Measurements from ENCODE around the gene HIPK2. TPM values are rescaled to one million over a fixed set of nuclear protein-coding genes. Genes with fewer than 3 reads are reported as not detected.
"Not testable (repeated sequence)": the region's sequence is repeated elsewhere in the genome, so short reads cannot be mapped to it uniquely, and the experiment has no call there.

Gene HIPK2
- total and polyA plus RNA-seq, 8 donors, result 25.1 to 61.8 (median 30.4) TPM

DNA sequence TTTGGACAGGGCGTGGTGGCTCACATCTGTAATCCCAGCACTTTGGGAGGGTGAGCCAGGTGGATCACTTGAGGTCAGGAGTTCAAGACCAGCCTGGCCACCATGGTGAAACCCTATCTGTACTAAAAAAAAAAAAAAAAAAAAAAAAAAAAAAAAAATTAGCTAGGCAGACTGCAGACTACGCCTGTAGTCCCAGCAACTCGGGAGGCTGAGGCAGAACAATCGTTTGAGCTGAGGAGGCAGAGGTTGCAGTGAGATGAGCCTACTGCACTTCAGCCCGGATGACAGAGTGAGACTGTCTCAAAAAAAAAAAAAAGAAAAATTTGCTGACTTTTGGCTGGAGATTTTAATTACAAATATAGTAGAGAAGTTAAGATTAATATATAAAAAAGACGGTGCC lies 104.0 kb downstream of the HIPK2 start:
- intact Hi-C loops (cut with DNase I), result no loop called here
- peaks cover 0 to 9% of the 10 kb centered on the region in 2 donors for H3K4me1 ChIP-seq

DNA sequence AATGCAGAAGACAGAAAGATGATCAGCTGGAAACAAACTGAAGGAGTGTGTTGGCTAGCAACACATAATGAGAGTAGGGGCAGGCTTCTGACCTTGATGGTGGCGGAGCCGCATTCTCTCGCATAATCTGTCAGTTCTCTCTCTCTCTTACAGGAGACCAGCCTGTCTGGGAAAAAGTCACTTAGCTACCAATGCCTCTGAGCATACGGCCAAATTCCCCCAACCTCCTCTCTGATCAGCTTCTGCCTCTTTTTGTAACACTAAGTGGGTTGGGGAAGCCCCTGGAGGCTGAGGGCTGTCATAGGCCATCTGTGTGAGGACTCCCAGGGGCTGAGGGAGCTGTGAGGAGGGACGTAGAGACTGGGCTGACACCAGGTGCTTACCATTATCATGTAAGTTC lies 104.6 kb downstream of the HIPK2 start:
- TF ChIP-seq, protein P1, sequence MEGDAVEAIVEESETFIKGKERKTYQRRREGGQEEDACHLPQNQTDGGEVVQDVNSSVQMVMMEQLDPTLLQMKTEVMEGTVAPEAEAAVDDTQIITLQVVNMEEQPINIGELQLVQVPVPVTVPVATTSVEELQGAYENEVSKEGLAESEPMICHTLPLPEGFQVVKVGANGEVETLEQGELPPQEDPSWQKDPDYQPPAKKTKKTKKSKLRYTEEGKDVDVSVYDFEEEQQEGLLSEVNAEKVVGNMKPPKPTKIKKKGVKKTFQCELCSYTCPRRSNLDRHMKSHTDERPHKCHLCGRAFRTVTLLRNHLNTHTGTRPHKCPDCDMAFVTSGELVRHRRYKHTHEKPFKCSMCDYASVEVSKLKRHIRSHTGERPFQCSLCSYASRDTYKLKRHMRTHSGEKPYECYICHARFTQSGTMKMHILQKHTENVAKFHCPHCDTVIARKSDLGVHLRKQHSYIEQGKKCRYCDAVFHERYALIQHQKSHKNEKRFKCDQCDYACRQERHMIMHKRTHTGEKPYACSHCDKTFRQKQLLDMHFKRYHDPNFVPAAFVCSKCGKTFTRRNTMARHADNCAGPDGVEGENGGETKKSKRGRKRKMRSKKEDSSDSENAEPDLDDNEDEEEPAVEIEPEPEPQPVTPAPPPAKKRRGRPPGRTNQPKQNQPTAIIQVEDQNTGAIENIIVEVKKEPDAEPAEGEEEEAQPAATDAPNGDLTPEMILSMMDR (IDR thresholded peaks at IDR 0.05), result no peak
- intact Hi-C loops (cut with DNase I), result no loop called here
- Histone ChIP-seq H3K4me3 (no peak overlapping the region), H3K27me3 (no peaks in the 10 kb centered on the region), H3K36me3 (no peaks in the 10 kb centered on the region), H3K9me3 (no peaks in the 10 kb centered on the region), H3K4me1 (peaks cover 0 to 9% of the 10 kb centered on the region in 2 donors), H3K27ac (no peak overlapping the region)
- ATAC-seq (no peak), DNase-seq (no peak)

More for the DNA sequence above, 104.0 kb downstream of the HIPK2 start:
- Histone ChIP-seq H3K36me3 (no peaks in the 10 kb centered on the region), H3K27ac (no peak overlapping the region), H3K9me3 (no peaks in the 10 kb centered on the region), H3K4me3 (no peak overlapping the region), H3K27me3 (no peaks in the 10 kb centered on the region)
- TF ChIP-seq, protein P1 (IDR thresholded peaks at IDR 0.05), result no peak
- DNase-seq, result no peak
- no peak for ATAC-seq

DNA sequence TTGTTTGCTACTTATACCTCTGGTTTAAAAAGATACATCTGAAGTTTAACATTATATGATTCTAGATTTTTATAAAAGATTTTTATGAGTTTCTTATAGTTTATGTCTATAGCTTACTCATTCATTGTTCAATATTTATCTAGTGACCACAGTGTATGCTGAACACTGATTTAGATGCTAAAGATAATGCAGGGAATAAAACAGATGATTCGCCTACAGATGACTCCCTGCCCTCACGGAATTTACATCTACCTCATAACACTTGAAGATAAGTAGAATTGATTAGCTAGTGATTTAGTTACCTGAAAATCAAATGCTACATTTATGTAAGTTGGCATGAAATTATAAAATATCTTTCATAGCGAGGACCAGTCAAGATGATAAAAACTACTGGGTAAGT lies 105.8 kb downstream of the HIPK2 start:
- Histone ChIP-seq H3K9me3 (no peaks in the 10 kb centered on the region), H3K4me3 (no peak overlapping the region), H3K4me1 (peaks cover 0 to 12% of the 10 kb centered on the region in 2 donors), H3K27me3 (no peaks in the 10 kb centered on the region), H3K36me3 (no peaks in the 10 kb centered on the region), H3K27ac (no peak overlapping the region)
- intact Hi-C loops (cut with DNase I), result no loop called here
- DNase-seq (no peak), ATAC-seq (no peak)
- TF ChIP-seq, protein P1 (IDR thresholded peaks at IDR 0.05), result no peak

DNA sequence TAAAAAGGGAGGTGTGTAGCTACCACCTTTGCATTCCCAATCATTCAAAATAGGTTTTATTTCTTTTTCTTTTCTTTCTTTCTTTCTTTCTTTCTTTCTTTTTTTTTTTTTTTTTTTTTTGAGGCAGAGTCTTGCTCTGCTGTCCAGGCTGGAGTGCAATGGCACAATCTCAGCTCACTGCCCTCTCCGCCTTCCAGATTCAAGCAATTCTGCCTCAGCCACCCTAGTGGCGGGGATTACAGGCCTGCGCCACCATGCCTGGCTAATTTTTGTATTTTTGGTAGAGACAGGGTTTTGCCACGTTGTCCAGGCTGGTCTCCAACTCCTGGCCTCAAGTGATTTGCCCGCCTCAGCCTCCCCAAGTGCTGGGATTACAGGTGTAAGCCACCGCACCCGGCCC lies 107.1 kb downstream of the HIPK2 start:
- H3K4me3 ChIP-seq; ATAC-seq; H3K36me3 ChIP-seq; H3K27ac ChIP-seq; H3K27me3 ChIP-seq; DNase-seq; H3K4me1 ChIP-seq; H3K9me3 ChIP-seq; intact Hi-C loops (cut with DNase I): not testable (repeated sequence)

DNA sequence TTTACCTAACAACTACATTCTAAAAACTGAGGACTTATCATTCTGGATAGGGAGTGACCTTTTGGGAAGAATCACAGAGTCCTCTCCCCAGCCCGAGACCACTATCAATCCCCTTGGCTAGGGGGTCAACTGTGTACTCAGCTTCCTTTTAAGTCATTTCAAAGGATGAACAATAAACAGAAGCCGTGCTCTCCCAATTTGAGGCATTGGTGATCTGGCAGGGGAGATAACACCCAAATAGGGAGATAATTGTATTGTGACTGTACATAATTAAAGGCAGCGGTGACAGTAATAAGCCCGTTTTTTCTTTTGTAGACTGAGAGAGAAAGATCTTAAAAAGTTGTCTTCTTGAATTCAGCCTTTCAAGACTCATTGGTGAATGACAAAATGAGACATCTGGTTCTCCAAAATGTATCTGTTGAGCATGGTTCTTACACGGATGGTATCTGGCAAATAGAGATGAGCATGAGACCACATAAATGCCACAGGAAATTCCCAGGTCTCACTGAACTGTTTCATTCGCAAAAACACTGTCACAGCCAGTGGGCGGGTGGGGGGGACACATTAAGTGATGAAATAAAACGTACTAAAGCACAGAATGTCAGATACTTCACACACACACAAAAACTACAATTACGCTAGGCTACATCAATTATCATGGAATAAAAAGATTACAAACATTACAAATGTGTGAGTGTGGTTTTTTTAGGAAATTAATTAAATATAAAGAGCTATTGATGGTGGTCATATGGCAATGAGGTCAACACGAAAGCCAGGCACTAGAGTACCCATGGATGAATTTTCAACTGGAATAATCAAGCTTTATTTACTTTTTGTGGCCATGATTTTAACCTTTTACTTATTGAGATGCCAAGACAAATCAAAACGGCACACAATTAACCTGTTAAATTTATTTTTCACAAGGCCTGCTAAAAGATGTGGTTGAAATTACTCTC lies 108.4 kb downstream of the HIPK2 start:
- no peak for DNase-seq
- H3K4me1 ChIP-seq, result peaks cover 0 to 8% of the 10 kb centered on the region in 2 donors
- no peaks in the 10 kb centered on the region for H3K27me3 ChIP-seq
- H3K36me3 ChIP-seq, result no peaks in the 10 kb centered on the region
- no peak overlapping the region for H3K27ac ChIP-seq
- intact Hi-C loops (cut with DNase I), result no loop called here
- no peaks in the 10 kb centered on the region for H3K9me3 ChIP-seq
- H3K4me3 ChIP-seq, result no peak overlapping the region
- TF ChIP-seq, protein P1 (IDR thresholded peaks at IDR 0.05), result no peak
- ATAC-seq, result no peak

Measured in left lung (tissue), 10 donors.